ENCODE results near the gene RTN4RL1. TPM values are rescaled to one million over a fixed set of nuclear protein-coding genes. Genes with fewer than 3 reads are reported as not detected.

The RTN4RL1 gene
- total RNA-seq, 1 donor from 2014 or later, result 0.47 TPM

GRCh38 chr17:2068519-2069051, 43.5 kb upstream of the RTN4RL1 start:
- DNase-seq (ENCODE audit: low read depth, low spot score), result no peak
- TF ChIP-seq CTCF (conservative IDR thresholded peaks at IDR 0.05), result no peak
- peaks cover 2% of the 10 kb centered on the region for H3K36me3 Mint-ChIP-seq (ENCODE audit: low read depth)
- H3K4me1 Mint-ChIP-seq, result peaks cover 35% of the 10 kb centered on the region
- H3K27ac Mint-ChIP-seq (ENCODE audit: unreplicated experiment), result no peak overlapping the region
- H3K27me3 Mint-ChIP-seq (ENCODE audit: low read depth), result no peaks in the 10 kb centered on the region
- H3K4me3 Mint-ChIP-seq, result no peak overlapping the region
- H3K9me3 Mint-ChIP-seq, result no peaks in the 10 kb centered on the region

DNA sequence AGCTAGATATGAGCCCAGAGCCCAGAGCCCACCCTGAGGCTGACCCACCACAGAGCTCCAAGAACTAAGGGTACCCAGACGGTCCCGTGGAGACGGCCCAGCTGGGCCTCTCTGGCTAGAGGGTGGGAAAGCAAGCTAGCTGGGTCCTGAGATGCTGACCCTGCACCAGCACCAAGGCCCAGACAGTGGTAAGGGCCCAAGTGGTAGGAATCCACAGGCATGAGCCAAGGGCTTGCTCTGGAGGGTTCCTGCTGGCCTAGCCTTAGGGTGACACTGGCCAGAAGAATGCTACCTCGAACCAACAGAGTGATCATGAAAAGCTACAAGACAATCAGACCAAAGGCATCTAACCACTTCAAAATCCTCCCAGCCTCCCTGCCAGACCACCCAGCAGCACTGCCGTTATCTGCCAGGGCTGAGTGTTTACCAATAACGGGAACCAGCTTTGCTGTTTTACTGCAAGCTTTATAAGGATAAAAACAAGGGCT, 42.9 kb upstream of the RTN4RL1 start:
- Mint-ChIP-seq H3K36me3 (ENCODE audit: low read depth) (peaks cover 2% of the 10 kb centered on the region), H3K4me3 (no peak overlapping the region), H3K27ac (ENCODE audit: unreplicated experiment) (no peak overlapping the region), H3K9me3 (no peaks in the 10 kb centered on the region), H3K4me1 (peaks cover 35% of the 10 kb centered on the region), H3K27me3 (ENCODE audit: low read depth) (no peaks in the 10 kb centered on the region)
- no peak for DNase-seq (ENCODE audit: low read depth, low spot score)
- TF ChIP-seq CTCF (conservative IDR thresholded peaks at IDR 0.05), result no peak

DNA sequence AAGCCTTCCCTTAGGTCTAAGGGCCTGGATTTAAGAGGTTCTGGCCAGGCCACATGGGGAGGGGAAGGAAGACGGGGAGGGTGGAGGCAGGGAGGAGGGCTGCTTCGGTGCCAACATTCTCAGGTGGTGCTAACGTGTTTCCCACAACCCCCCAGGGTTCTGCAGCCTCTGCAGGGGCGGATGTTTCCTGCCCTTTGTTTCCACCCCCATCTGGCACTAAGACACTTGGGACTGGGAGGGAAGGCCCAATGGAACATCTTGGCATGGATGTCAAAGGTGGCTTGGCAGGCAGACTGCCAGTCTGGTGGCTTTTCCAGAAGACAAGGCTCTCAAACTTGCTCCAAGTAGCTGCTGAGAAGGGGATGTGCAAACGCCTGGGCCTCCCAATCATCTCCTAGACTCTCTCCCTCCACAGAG, 42.5 kb upstream of the RTN4RL1 start:
- Mint-ChIP-seq H3K27ac (ENCODE audit: unreplicated experiment) (no peak overlapping the region), H3K36me3 (ENCODE audit: low read depth) (peaks cover 2% of the 10 kb centered on the region), H3K9me3 (no peaks in the 10 kb centered on the region), H3K27me3 (ENCODE audit: low read depth) (peaks cover 4% of the 10 kb centered on the region), H3K4me3 (no peak overlapping the region), H3K4me1 (peaks cover 38% of the 10 kb centered on the region)
- DNase-seq (ENCODE audit: low read depth, low spot score), result no peak
- no peak for TF ChIP-seq CTCF (conservative IDR thresholded peaks at IDR 0.05)

DNA sequence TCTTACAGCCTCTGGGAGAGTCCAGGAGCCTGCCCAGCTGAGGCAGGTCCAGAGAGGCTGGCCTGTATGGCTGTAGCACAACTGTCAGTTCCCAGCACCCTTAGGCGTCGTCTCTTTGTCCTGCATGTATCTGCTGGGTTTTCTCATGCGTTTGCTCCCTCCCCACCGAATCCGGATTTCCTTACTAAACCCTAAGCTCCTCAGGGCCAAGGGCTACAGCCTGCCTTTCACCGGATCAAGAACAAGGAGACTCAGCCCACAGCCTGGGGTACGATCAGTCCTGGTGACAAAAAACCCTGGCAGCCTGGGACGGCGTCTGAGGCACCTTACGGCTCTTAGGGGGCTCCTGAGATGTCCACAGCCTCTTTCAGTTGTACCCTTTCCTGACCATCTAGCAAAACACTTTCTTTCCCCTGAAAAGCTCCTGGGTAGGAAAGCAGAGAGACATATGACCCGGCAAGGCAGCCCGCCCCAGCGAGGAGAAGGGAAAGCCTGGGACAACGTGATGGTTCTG, 42.0 kb upstream of the RTN4RL1 start:
- H3K4me1 Mint-ChIP-seq, result peaks cover 43% of the 10 kb centered on the region
- no peaks in the 10 kb centered on the region for H3K9me3 Mint-ChIP-seq
- no peak for DNase-seq (ENCODE audit: low read depth, low spot score)
- peaks cover 4% of the 10 kb centered on the region for H3K36me3 Mint-ChIP-seq (ENCODE audit: low read depth)
- H3K27ac Mint-ChIP-seq (ENCODE audit: unreplicated experiment), result peak overlapping the region; percentile 6
- H3K27me3 Mint-ChIP-seq (ENCODE audit: low read depth), result peaks cover 9% of the 10 kb centered on the region
- peak overlapping the region; percentile 51 for H3K4me3 Mint-ChIP-seq
- no peak for TF ChIP-seq CTCF (conservative IDR thresholded peaks at IDR 0.05)

GRCh38 chr17:2065949-2066400, 40.8 kb upstream of the RTN4RL1 start:
- Mint-ChIP-seq H3K4me3 (peak overlapping the region; percentile 24), H3K27me3 (ENCODE audit: low read depth) (peaks cover 18% of the 10 kb centered on the region), H3K4me1 (peaks cover 46% of the 10 kb centered on the region), H3K9me3 (no peaks in the 10 kb centered on the region), H3K36me3 (ENCODE audit: low read depth) (peaks cover 7% of the 10 kb centered on the region), H3K27ac (ENCODE audit: unreplicated experiment) (no peak overlapping the region)
- no peak for DNase-seq (ENCODE audit: low read depth, low spot score)
- no peak for TF ChIP-seq CTCF (conservative IDR thresholded peaks at IDR 0.05)
